HG03135 (cell line): ENCODE measurements around the gene FAM72B.
"Not testable (repeated sequence)": the region's sequence is repeated elsewhere in the genome, so short reads cannot be mapped to it uniquely, and the experiment has no call there.

Experiments used
- ATAC-seq: cut with Tn5 transposase; IDR thresholded peaks from one replicate; pipeline ENCODE4 v1.9.1; 2021; ENCODE audit warnings: mild to moderate bottlenecking, moderate library complexity; ENCODE audit not compliant: unreplicated experiment

FAM72B gene

DNA sequence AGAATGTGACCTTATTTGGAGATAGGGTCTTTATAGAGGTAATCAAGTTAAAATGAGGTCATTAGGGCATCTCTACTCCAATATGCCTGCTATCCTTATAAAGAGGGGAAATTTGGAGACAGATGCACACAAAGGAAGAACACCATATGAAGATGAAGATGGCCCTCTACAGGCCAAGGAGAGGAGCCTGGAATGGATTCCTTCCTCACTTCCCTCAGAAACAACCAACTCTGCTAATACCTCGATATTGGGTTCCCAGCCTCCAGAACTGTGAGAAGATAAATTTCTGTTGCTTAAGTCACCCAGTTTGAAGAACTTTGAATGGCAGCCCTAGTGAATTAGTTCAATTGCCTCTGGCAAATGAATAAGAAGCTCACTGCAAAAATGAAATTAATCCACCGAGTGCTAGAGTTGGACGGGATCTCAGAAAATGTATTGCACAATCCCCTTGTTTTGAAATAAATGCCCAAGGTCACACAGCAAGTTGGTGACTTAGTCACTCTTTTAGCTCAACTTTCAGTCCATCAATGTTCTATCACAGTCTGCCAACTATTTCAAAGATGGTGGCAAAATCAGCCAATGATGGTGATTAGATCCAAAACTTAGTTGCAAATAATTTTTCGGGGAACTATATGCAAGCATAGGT is 27.1 kb downstream of the FAM72B start:
- ATAC-seq: not testable (repeated sequence)

DNA sequence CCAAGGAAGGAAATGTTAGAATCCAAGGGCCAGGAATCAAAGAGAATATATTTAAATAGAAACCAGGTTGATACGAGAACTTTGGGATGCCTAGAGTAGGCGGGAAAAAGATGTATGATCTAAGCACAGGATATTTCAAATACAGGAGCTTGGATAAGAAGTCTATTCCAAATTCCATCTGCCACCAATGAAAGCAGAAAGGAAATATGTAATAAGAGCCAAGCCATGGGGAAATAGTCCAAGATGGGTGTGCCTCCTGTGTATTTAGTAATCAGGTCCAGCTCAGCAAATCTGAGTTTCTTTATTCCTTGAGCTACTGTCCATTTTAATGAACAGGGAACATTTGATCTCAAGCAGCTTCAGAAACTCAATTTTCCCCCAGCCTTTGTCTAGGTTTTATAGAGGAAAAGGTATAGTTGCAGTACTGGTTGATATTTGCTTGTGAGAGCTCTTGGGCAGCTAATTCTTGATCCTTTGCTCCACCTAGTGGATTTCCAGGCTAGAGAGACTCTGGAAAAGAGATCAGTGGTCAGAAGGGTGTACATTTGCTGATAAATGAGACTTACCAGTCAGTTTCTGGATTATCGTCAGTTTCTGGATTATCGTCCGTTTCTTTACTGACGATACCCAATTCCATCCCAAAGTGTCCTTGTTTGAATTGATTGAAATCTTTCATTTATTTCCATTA is 28.3 kb downstream of the FAM72B start:
- not testable (repeated sequence) for ATAC-seq

DNA sequence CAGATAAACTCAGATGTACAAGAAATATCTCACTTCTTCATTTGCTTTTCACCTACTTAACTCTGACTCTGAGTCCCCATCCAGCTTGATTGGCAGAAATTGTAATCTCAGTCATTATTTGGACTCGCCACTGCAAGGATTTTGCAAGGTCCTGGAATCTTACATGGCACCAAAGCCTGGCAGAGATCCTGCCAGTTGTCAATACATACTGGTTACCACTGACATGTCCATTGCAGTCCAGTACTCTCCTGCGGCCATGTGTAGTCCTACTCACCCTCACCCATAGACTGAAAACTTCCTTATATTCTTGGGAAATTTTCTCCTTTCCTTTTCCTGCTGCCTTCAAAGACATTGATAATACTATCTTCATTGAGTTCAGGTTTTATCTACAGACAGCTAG is 29.3 kb downstream of the FAM72B start:
- ATAC-seq: not testable (repeated sequence)

DNA sequence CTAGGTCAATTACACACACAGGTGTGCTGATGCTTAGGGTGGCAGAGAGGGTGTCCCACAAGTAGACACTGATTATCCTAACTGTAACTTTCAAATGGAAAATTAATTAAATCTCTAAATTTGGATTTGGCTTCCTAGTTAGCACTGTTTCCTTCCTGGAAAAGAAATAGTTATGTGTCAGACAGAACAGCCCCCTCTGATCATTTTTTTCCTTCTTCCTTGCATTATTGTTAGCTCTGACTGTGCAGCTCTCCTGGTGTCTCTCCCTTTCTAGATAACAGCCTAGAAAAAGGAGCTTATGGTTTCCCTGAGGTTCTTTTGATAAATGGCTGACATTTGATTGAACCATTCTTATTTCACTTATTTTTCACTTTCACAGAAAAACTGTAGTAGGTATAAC is 31.4 kb downstream of the FAM72B start:
- ATAC-seq: not testable (repeated sequence)

DNA sequence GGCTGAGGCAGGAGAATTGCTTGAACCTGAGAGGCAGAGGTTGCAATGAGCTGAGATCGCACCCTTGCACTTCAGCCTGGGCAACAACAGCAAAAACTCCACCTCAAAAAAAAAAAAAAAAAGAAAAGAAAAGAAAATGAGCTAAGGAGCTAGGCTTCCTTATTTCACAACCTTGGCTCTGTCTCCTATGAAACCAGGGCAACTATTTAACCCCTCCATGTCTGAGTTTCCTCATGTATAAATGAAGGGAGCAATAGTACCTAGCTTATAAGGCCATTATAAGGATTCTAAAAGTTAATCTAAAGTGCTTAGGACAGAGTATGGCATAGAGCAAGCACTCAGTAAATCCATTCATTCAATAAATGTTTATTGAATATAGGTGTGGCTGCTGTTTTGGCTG is 32.8 kb downstream of the FAM72B start:
- ATAC-seq: not testable (repeated sequence)

DNA sequence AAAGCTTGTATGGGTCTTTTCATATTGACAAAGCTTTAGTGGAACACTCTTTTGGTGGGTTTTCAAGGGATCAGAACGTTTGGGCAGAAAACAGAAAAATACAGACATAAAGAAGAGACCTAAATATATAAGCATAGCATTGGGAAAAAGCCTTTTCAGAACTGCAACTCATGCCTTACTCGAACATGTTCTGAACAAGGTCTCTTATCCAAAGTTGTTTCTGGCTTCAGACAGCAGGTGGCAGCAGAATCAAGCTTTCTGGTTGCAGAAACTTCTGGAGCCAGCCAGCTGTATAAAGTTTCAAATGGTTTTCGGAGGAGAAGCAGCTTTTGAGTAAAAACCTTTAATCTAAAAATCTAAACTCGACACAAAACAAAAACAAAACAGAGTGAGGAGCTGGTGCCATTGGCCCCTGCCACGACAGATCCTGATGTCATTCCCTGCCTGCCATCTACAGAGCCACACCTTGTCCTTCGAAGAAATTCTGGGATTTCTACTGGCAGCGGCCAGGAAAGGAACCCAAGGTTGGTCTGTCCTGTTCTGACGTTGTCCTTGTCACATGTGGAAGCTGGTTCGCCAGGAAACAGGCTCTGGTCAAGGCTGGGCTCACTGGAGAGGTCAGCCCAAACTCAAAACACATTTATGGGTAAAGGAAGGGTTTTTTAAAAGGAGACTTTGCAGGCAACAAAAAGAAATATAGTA is 35.5 kb downstream of the FAM72B start:
- not testable (repeated sequence) for ATAC-seq

DNA sequence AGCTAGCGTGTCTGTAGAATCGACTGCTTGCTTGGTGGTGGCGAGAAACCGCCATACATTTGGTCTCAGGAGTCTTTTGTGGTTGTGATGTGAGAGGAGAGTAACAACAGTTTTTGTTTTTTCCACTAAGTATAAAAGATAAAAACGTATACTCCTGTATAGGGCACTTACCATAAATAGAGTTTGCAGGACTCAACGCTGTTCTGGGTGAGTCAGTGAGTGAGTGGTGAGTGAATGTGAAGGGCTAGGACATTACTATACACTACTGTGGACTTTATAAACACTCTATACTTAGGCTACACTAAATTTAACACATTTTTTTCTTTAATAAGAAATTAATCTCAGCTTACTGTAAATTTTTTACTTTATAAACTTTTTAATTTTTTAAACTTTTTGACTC is 43.7 kb downstream of the FAM72B start:
- ATAC-seq: not testable (repeated sequence)

DNA sequence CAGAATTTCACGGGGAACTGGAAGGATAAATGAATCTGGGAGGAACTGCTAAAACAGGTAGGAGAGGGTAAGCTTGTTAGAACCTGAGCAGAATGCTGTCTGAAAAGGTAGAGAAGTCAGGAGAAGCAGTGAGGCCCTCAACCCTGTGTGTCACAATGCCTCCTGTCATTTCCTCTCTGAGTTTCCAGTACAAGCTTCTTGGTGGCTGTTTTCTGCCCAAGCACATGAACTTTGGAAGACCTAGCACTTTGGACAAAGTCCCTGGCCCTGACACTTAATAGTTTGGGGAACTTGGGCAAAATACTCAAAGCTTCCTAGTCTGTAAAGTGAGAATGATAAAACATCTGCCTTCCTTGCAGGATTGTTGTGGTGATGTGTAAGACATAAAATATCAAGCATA is 52.6 kb downstream of the FAM72B start:
- not testable (repeated sequence) for ATAC-seq

DNA sequence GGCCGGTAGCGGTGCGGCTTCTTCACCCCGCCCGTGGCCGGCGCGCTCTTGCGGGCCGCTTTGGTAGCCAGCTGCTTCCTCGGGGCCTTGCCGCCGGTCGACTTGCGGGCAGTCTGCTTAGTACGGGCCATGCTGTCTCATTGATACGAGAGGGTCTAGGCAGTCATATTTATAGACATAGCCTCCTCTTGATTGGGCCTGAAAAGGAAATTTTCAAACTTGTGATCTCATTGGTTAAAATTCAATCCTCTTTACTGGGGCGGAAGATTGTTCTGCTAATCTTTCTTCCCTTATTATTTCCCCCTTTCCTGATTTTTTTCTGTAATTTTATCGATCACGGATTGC is 65.7 kb downstream of the FAM72B start:
- not testable (repeated sequence) for ATAC-seq
